ENCODE measurements around the gene EOMES.
"Not testable (repeated sequence)": the region's sequence is repeated elsewhere in the genome, so short reads cannot be mapped to it uniquely, and the experiment has no call there.

Gene EOMES

DNA sequence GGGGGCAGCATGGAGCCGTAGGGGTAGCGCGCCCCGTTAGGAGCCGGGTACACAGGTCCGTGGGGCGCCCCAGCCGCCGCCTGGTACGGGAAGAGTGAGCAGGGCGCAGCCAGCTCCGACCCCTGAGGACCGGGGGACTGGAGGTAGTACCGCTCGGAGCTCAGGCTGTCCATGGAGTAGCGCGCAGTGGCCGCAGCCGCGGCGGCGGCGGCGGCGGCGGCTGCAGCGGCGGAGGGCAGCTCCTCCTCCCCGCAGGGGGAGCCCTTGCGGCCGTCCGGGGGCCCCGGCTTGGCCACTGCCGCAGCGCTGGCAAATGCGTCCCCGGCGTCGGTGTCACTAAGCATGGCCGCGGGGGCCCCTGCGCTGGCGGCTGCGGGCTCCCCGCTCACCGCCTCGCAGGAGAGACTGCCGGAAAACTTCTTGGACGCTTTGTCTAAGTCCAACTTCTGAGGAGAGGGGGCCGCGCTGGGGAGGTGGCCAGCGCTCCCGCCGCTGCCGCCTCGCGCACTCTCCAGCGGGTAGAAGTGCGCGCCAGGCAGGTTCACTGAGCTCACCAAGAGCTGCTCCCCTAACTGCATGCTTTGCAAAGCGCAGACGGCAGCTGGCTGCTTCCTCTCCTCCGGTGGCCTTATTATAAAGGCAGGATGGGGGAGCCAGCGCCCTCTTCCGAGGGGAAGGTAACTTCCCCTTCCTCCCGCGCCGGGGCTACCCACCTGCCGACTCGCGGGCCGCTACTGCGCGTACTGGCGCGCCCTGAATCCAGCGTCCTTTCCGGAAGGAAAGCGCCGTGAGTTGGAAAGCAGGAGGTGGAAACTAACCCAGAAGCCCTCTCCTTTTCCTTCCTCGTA lies at the start of gene EOMES:
EOMES (minus strand) TSS at position 607 of the 848 bp plus-strand sequence; CDS start at position 578, 29 bp downstream.
- peak; percentile 10 to 63 (median 34) for DNase-seq

DNA sequence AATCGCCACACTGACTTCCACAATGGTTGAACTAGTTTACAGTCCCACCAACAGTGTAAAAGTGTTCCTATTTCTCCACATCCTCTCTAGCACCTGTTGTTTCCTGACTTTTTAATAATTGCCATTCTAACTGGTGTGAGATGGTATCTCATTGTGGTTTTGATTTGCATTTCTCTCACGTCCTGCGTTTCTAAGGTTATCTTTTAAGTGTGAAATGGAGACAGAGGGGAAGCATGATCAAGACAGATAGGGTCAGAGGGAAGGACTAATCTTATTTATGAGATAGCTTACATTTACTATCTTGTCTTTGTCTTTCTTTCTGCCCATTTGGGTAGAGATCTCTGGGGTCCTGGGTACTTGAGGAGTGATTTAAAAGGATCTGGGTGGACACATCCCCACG lies 48.3 kb upstream of the EOMES start:
- DNase-seq = not testable (repeated sequence)

DNA sequence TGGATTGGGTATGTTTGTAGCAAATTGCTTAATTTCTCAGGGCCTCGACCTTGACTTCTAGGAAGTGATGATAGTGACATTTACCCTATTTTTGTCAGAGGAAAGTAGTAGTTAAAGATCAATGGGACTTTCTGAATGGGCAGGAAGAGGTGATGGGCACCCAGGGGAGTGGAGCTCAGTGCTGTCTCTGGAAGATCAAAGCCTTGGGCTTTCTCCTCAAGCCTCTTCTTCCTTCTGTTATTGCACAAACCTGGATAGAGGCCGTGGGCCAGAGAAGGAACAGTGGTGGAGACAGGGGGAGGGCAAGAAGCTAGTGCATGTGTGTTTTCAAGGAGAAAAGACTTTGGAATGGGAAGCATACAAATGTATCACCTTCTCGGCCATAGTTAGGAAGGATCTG lies 44.9 kb upstream of the EOMES start:
- DNase-seq = no peak

DNA sequence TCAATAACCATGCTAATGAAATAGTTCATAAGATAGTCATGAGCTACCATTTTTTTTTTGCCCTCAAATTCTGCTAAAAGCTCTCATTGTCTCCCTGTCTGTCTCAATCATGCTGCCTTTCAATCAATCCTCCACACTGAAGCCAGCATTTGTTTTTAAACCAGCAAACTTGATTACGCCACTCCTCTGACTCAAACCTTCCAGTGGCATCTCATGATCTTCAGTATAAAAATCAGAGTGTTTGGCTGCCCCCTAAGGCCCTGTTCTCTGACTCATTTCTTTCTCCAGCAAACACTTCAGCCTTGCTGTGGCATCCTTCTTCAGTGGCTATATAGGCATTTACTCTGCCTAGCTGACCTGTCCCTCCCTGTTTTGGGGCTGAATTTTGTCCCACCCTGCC lies 36.0 kb upstream of the EOMES start:
- DNase-seq = no peak

DNA sequence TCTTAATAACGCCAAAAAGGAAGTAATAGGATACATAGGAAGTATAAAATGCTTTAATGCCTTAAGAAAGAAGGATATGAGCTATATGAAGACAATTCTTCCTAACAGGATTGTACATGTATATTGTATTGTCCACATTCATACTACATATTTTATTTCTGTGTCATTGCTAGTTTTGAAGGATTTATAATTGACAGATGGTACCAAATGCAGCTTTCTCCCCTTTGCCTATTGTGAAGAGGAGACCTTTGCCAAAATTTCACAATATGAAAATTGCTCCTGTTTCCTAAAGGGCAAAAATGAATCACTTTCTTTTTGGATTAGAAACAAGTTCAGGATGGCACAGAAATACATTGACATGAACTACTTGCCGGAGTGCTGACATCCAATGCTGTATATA lies 34.8 kb upstream of the EOMES start:
- DNase-seq = no peak

DNA sequence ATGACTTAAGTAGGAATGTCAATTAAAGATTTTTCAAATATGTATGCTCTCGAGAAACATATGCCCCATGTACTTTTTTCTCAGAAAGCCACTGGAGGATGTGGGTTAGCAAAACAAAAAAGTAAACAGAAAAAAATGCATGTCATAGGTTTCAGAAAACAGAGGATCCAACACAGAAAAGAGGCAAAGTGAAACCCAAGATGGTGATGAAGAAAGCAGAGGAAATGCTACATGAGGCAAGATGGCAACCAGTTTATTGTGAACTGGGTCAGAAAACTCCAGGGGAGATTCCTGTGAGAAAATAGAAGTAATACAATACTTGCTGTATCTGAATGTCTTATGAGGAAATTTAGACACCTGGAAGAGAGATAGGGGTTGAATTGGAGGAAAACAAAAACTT lies 30.8 kb upstream of the EOMES start:
- DNase-seq = no peak

DNA sequence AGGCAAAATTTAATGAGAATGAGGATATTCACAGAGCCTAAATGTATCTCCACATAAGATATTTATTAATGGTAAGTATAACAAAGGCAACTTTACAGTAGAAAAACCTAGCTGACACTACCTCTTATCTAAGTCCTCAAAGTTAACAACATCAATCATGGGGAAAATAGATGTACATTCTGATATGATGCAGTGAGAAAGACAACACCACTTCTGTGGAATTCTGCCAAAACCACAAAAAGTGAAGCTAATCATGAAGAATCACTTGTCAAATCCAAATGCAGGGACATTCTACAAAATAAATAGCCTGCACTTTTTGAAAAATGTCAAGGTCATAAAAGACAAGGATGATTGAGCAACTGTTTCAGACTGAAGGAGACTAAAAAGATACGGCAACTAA lies 27.5 kb upstream of the EOMES start:
- DNase-seq = no peak

DNA sequence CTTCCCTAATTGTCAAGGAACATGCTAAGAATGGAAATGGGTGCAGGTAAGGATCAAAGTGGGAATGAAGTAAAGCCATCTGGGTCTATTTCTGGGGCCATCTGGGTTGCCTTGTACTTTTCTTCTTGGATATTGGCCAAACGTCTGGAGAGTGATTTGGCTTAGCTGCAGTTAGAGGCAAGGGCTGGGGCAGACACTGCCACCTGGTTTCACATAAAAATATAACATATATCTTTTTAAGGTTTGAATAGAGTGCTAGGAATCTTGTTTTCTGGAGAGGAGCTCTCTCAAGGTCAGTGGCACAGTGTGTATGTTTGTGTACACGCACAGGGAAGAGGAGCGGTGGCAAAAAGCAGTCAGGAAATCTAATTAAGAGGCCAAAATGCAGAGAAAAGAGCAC lies 24.7 kb upstream of the EOMES start:
- DNase-seq = no peak

DNA sequence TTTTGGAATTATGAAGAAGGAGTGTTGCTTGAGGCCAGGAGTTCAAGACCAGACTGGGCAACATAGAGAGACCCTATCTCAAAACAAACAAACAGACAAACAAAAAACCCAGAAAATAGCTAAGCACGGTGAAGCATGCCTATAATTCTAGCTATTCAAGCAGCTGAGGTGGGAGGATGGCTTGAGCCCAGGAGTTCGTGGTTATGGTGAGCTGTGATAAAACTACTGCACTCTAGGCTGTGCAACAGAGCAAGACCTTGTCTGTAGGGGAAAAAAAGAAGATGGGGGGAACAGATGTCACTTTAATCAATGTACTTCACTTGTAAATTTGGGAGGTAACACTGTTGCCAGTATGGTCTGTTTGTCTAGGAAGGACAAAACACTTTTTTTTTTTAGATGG lies 18.7 kb upstream of the EOMES start:
- no peak for DNase-seq

DNA sequence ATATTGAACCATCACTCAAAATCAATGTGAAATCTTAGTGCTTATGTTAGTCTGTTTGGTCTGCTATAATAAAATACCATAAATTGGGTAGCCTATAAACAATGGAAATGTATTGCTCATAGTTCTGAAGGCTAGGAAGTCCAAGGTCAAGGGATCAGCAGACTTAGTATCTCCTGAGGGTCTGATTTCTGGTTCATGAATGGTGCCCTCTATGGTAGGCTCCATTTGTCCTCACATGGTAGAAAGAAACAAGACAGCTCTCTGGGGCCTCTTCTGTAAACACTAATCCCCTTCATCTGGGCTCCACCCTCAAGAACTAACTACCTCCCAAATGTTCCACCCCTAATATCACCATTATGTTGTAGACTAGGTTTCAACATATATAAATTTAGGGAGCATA lies 15.0 kb upstream of the EOMES start:
- DNase-seq = no peak

DNA sequence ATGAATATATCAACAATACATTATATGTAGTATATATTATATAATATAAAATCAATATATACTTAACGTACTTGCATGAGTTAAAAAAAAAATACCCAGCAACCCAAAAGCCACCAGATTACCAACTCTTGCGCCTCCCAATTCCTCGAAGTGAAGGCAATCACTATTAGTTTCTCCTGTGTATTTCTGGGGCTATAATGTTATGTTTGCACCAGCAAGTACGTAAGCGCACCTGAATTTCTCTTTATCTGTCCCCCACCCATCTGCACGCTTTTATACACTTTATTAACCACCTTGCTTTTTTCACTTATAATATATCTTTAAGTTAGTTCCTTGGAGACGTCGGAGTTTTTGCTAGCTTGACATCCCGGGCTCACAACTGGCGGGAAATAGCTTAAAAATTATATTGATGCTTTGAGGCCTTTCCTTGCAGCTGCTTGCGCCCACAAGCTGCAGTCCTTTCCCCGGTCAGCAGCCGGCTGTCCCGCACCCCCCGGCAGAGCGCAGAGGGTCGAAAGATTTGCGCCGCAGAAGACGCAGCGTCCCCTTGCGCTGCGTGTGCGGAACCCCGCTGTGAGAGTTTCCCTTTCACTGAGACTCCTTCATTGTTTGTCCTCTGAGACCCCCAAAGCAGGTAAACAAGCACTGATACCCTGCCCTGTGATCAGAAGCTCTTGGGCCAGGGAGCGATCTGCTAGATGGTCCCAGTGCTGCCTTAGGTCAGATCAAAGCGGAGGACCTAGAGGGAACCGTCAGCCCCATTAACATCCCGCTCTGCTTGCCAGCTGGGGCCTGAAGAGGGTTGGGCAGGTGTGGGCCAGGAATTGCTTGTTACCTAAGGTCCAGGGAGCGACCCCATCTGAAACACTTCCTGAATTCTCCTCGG lies 8.9 kb upstream of the EOMES start:
- no peak for DNase-seq

DNA sequence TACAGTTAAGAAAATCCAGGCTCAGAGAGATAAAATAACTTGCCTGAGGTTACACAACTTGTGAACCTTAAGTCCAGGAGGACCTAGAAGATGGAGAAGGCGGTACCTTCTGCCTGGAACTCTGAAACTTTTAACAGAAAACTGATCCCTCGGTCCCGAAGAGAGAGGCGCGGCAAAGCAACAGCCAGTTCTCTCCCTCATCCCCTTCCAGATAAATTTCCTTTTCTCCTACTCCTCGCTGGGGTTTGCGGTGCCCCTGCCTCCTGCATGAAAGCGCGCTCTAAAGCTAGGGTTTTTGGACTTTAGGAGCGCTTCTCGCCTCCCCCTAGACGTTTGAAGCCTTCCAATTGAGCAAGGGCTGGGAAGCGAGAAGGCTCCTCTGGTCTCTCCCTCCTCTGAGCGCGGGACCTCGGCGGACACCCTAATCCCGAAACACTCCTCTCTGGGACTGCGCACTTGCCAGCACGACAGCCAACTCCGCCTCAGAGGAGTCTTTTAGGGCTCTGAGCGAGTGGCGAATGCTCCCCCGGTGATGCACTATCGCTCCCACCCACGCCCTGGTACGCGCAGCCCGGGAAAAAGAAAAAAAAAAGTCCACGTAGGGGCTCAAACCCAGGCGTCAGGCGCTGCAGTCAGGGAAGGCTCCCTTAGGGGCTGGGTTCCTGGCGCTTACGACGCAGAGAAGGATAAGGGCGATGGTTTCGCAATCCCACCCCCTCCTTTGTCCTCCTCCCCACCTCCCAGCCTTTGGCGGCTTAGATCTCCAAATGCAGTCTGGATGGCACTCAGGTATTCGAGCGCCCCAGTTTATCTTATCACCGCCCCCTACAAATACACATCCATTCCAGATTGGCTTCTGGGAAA lies 7.9 kb upstream of the EOMES start:
- no peak for DNase-seq

DNA sequence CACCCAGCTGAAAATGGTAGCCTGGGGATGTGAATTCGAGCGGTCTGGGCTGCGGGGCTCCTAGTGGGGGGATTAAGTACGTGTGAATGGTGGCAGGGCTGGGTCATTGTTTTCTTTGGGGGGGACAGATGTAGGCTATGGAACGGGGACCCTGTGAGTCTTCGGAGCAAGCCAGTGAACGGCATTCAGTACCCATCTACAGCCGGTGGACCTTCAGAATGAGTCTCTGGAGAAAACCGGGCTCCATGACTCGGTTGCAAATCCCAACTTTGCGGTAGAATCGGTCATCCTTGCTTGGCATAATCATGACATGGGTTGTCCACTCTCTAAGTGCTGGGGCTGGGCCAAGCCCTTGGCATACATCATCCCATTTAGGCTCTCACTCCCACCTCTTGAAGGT lies 7.2 kb upstream of the EOMES start:
- no peak for DNase-seq

DNA sequence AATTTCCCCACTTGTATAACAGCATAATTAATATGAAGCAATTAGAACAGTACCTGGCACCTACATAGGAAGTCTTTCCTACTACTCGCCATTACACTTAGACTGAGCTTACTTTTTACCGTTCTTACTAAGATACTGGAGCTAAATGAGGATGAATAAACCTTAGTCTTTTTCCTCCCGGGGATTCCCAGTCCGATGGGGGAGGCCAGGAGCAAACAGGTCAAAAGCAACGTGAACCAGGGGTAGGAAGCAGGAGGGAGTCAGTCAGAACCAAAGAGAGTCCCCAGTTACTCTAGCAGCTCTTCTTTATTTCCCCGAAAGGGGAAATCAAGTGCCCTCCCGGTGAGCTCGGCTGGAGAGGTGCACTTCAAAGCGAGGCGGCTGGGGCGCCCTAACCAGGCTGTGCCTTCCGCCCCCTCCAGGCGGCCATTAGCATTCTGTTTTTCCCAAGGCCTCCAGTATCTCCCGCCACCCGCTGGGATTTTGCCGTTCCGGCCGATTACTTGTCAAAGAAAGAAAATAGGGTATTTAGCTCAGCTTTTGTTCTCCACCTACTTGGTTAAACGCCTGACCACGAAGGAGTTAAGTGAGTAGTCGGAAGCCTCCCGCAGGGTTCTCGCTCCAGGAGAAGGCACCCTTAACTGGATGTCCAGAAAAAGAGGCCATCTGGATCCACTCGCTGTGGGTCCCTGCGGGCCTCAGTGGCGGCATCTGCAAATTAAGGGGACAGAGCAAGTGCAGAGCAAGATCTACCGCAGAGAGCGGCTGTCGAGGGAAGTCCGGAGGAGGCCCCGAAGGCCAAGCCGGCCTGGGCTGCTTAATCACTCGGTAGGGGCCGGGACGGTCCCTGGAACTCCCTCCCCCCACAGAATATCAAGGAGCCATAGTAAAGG lies 6.3 kb upstream of the EOMES start:
- no peak for DNase-seq

DNA sequence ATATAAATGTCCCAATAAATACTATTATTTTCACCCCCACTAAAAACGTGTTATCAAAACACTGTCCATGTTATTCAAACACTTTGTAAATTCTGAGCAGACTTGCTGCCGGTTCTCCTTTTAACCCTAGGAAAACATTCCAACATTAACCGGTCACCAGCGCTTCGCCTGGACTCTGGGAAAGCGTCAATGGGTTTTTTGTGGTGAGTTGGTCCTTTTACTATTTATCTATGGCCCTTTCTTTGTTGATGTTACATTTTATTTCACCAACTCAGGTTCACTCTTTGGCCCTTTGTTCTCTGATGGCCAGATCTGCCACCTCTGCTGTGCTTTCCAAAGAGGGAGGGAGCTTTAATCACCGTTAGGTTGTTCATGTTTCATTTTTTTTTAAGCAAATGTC lies 4.1 kb upstream of the EOMES start:
- DNase-seq = no peak

DNA sequence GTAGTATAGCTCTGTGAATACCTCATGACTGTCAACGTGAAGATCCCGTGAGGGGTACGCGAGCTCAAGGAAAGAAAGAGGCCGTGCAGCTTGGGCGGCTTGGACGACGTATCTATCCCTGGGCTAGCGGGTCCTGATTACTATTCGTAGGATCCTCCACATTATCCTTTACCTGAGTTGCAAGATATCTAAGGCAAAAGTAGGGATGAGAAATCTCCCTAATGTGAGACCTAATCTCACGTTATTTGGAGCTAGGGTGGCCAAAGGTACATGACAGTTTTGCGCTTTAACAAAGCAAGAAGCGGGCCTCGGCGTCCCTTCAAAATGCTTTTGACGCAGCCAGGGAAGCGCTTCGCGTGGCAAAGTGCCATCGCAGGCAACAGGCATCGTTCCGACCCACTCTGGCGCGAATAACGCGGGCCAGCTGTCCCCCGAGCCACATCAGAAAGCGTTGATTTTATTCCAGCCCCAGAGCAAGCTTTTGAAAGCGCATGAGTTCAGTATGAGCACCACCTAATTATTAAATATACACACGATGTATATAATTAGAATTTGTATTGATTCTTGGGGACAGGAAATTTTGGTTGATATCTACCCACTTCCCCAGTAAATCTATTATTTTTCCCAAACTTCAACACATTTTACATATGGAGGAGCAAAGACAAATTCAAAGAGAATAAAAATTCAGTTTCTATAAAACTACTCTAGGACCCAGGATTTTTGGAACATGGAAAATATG lies 2.5 kb upstream of the EOMES start:
- no peak for DNase-seq

DNA sequence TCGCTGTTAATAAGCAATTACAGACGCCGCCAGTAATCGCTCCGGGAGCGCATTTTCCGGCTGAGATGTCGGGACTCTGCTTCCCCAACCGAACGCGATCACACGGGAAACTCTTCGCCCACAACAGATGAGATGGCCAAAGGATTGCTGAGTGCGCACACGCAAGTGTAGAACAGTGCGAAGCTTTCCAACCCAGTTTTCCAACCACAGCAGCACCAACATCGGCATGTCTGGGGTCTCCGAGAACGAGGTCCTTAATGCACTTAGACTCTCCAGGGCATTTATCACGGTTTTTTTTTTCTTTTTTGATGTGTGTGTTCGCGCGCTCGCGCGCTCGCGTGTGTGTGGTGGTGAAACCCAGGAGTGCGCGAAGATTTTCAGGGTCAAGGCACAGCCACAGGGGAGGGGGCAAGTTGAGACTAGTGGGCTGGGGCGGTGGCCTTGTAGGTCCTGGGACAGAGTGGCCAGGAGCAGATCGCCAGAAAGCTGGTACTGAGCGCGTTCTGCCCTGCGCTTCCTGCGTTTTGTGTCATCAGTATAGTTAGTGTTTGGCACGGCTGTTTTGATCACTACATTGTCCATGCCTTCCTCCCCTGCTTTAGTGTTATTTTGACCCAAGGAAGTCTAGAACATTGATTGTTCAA lies 1.8 kb upstream of the EOMES start:
- no peak for DNase-seq

DNA sequence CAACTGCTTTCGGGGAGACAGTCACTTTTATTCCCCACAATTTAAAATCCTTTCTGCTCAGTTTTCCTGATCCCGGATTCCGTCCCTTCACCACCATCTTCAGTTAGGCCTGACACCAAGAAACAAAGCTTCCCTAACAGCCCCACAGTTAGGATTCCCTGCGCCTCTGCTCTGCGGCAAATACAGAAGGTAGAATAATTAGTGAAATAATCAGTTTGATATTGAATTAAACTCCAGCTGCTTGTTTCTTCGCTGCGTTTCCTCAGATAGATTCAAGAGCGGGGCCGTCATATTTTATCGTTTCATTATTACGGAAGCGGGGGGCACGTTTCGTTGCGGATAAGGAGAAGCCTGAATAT lies 1.3 kb upstream of the EOMES start:
- no peak for DNase-seq

DNA sequence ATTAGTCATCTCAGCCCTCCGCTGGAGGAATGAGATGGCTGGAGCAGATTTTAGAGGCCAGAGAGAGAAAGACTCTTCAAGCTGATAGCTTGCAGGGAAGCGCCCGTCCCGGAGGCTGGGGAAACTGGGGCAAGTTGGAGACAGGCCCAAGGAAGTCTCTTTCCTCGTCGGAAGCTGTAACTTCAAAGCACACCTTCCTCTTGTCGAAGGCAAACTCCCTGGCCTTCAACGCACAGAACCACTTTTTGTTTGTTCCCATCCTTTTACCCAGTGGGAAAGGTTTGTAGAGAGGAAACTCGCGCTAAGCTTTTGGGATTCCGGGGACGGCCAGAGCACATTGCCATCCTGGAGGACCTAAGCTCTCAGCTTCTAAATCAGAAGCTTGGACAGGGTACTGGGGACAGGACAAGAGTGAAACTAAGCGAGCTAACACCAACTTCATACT lies 900 bp upstream of the EOMES start:
- no peak for DNase-seq

DNA sequence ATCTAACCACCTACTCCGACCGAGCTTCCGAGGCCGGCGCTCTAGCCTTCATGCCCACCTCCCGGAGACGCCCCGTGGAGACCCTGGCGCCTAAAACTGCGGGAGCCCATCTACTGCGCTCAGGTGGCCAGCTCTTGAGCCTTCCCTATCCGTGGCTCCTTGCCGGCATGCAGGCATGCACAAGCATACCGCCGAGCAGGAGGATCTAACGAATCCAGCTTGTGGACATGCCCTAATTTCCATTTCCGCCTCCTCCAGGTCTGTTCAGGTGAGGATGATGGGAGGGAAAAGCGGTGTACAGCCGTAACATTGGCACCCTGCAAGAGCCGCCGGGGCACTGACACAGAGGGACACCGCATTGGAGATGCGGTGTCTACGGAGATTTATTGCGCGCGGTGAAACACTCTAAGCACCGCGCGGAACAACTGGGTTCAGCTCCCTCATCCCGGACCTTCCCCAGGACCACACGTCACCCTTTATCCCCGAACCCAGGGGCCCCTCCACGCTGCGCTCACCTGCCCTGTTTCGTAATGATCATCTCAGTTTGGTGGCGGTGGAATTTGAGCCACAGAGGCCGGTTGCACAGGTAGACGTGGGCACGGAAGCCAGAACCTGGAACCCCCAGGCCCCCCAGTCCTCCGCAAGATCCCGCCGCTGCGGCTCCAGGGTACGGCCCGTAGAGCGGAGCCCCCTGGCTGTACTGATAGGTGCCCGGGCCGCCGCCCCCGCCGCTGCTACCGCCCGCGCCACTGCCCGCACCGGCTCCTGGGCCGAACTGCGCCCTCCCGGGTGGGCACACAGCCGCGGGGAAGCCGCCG lies 1.0 kb downstream of the EOMES start:
- DNase-seq = peak in 1 of 4 experiments; percentile 8

All from activated naive CD4-positive, alpha-beta T cell (primary cell).